NCI-H226 (cell line): Measurements from ENCODE around the gene CDC73.
A peak's percentile ranks its signal among the peaks of the same experiment; 100 is the strongest.
"Not testable (repeated sequence)": the region's sequence is repeated elsewhere in the genome, so short reads cannot be mapped to it uniquely, and the experiment has no call there.

Experiments
- DNase-seq: peaks from one replicate; pipeline ENCODE4 v3.0.0-alpha.2; 2015

CDC73 gene

GRCh38 chr1:193114485-193115095, 7.2 kb upstream of the CDC73 start:
- DNase-seq = no peak

DNA sequence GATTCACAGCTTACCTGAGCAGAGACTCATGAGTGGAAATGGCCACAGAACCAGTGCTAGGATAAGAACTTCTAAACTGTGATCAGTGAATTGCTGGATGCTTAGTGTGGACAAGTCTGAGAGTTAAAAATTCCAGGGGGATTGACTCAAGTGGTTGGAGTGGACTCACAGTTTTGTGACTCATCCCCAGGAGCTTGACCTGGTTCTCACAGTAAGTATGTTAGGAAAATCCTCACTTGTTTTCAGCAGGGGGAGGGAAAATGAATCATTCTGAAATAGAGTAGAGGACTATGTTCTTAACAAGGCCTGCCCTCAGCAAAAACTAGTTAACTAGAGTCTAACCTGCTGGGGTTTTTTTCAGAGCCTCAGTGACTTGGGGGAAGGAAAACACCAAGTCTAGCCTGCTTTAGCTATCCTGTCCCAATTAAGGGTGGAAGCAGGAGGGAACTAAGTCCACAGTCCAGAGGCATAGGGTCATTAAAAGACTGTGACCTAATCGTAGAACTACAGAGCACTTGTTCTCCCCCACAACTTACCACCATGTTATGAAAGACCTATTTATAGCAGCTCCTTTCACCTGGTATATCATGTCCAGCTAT, 6.1 kb upstream of the CDC73 start:
- DNase-seq = peak; percentile 98

- not testable (repeated sequence) for DNase-seq
These were observed 4.7 kb upstream of the CDC73 start for GRCh38 chr1:193117167-193117566.

DNA sequence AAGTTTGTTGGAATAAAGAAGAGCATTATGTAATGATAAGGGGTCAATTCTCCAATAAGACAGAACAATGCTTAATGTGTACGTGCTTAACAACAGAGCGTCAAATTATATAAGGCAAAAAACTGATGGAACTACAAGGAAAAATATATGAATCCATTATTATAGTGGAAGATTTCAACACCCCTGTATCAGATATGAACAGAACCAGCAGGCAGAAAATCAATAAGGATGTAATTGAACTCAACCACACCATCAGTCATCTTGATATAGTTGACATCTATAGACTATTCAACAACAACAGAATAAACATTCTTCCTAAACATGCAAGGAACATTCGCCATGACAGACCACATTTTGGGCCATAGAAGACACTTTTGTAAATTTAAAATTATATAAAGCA, 3.6 kb upstream of the CDC73 start:
- DNase-seq = no peak

DNA sequence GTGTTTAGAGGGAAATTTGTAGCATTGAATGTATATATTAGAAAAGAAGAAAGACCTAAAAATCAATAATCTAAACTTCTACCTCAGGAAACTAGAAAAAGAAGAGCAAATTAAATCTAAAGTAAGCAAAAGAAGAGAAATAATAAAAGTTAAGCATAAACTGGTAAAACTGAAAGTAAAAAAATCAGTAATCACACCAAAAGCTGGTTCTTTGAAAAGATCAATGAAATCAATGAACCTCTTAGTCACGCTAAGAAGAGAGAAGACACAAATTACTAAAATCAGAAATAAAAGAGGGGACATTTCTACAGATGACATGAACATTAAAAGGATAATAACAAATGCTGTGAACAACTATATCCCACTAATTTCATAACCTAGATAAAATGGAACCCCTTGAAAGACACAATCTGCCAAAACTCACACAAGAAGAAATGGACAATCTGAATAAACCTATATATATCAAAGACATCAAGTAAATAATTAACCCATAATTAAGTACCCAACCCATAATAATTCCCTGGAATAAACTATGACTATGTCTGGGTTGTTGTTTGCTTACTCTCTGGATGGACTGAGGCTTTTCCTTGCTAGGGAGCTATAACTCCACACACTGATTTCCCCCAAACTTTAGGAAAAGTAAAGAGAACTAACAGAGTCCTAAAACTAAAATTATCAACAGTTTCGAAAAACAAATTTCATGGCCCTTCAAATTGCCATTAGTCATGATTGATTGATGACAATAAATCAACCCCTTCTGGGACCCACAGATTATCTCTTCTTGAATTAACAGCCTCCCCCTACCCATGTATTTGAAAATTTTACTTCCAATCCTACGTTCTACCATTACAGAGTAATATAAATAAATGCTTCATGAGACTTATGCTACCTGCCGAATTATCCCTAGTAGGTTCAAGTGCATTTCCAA, 2.8 kb upstream of the CDC73 start:
- DNase-seq = no peak

DNA sequence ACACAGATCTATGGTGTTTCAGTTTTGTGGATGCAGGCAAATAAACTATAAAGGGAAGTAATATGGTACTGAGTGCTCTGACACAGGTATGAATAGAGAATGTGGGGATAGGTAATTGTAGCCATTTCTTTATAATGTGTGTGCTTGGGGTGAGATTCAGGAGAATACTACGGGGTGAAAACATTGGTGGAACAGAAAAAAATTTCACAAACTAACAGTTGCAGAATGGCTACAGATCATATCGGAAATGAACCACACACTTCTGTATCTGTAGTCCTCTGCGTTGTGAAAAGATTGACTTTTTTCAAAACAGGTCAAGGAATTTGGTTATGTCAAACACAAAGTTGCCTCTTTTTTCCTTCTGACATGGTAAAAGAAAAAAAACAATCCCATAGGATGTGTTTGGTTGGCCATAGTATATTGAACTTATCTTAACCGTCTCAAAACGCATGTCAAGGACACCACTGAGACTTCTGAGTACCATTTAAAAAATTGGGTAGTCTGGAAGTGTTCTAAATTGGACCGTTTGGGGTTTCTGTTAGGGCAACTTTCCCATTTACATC, 1.1 kb upstream of the CDC73 start:
- no peak for DNase-seq

DNA sequence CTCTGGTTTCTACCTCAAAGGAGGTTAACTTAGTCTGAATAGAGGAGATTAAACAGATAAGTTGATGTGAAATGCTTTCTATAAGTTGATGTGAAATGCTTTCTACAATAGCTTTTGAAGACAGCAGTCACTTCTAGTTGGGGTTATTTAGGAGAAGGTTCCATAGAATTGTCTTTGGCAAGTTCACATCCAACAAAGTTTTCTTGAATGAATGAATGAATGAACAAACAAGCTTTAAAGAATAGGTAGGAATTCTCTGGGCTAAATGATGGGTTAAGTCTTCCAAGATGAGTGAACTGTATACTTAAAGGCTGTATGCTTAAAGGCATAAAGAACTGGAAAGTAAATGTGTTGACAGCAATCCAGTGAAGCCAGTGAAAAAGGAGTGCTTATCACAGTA, 1.9 kb downstream of the CDC73 start:
- DNase-seq = no peak

DNA sequence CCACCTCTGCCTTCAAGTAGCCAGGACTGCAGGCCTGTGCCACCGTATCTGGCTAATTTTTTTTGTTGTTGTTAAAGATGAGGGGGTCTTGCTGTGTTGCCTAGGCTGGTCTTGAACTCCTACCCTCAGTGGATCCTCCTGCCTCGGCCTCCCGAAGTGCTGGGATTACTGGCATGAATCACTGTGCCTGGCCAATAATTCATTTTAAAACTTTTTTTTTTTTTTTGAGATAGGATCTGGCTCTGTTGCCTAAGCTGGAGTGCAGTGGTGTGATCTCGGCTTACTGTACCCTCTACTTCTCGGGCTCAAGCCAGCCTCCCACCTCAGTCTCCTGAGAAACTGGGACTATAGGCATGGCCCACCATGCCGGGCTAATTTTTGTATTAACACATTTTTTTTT, 3.5 kb downstream of the CDC73 start:
- no peak for DNase-seq

DNA sequence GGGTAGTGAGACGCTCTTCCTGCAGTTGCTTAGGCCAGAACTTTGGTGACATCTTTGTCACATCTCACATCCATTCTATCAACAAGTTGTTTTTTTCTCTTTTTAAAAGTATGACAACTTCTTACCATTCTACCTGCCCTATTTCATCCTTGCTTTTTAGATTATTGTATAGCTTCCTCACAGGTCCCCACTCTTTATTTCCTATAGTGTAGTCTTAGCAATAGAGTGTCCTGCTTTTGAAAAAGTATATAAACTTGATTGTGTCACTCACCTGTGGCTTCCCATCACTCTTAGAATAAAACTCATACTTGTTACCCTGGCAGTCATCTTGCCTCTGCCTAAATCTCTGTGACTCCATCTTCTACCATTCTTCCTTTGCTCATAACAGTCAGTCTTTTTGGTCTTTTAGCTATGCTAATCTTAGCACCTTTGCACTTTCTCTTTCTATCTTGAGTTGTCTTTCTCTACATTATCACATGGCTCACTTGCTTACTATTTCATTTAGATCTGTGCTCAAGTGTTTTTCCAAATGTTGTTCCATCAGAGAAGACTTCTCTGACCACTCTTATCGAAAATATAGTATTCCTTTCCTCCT, 9.5 kb downstream of the CDC73 start:
- DNase-seq = no peak

DNA sequence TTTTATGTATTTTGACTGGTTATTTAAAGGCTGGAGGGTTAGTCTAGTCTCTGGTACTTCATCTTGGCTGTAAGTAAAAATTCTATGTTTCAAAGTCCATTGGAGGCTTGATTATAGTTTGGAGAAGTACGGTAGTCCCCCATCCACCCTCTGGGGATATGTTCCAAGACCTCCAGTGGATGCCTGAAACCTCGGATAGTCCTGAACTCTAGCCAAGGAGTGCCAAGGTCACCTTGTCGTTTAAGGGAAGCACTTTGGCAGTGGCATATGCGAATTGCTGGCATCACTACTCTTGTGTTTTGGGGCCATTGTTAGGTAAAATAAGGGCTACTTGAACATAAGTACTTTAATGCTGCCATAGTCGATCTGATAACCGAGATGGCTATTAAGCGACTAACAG, 18.4 kb downstream of the CDC73 start:
- DNase-seq = no peak

GRCh38 chr1:193141804-193142203, 20.0 kb downstream of the CDC73 start:
- DNase-seq = no peak

- no peak for DNase-seq
These were observed 20.6 kb downstream of the CDC73 start for GRCh38 chr1:193142409-193142808.

GRCh38 chr1:193143285-193143684, 21.5 kb downstream of the CDC73 start:
- DNase-seq = no peak

DNA sequence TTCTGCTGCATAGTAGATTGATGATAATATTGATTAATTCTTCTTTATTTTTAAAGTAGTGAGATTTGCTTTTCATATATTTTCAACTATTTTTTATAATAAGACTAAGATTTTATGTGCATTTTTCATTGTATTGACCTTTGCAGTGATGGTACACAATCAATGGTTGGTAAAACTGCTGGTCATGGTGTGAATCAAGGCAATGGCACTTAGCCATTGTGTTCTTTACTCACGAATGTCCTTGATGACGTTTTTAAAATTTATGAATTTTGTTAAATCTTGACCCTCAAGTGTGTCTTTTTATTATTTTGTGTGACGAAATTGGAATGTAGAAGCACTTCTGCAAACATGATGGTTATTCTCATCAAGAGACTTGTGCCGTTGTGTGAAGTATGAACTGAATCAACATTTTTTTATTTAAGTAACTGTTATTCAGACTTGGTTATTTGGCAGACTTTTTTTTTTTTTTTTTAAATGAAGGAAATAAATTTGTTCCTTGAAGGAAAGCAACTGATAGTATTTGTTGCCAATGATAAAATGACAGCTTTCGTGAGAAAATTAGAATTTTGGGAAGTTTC, 22.6 kb downstream of the CDC73 start:
- DNase-seq = no peak

GRCh38 chr1:193144999-193145398, 23.2 kb downstream of the CDC73 start:
- DNase-seq = no peak

DNA sequence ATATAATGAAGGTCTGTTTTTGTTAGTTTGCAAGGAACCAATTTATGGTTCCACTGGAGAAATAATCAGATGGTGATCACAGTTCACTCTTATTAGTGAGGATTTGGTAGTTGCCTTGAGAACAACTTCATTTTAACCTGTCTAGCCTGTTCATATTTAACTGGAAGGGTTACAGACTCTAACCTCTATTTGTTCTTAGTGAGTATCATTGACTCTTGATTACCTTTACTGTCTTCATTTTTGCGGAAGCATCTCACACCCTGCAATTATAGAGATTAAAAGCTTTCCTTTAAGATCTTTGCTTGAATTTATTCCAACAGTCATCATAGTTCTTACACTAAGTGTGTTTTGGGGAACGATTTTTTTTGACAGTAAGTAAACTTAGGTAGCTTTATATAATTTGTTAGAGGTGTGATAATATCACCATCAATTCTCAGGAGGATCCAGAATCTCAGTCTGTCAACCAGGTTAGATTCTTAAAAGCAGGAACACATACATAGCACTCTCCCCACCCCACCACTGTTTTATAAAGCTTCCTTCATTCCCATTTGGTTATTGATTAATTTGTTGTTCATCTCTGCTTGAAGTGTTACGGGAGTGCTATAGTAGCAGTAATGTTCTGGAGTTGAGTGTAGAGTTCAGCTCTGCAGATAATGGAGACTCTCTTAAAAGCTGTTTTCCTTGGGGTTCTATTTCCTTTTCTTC, 34.4 kb downstream of the CDC73 start:
- no peak for DNase-seq

DNA sequence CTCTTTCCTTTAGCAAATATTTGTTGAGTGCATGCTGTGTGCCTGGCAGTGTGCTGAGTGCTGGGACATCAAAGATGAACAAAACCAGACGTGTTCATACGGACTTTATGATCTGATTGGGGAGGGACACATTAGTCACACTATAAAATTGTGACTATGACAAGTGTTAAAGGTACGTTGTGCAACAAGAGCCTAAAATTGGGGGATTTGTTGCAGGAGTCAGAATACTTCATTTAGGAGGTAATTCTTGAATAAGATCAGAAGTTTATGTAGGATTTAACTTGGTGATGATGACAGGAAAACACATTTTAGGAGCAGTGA, 35.0 kb downstream of the CDC73 start:
- no peak for DNase-seq

DNA sequence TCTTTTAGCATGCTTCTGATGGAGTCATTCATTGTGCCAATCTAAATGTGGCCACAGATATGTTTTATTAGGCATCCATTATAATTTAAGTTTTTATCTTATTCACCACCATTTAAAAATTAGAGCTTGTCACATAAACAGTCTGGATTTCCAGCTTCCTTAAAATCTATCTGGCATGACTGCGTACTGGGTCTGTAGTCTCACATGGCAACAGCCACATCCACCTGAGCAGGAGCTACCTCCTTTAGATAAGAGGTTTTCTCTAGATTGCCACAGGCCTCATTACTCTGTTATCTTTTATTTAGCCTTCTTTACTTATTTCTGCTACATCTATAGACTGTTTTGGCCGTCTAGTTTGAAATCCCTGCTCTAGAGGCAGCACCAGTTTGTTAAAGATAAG, 35.5 kb downstream of the CDC73 start:
- DNase-seq = no peak

DNA sequence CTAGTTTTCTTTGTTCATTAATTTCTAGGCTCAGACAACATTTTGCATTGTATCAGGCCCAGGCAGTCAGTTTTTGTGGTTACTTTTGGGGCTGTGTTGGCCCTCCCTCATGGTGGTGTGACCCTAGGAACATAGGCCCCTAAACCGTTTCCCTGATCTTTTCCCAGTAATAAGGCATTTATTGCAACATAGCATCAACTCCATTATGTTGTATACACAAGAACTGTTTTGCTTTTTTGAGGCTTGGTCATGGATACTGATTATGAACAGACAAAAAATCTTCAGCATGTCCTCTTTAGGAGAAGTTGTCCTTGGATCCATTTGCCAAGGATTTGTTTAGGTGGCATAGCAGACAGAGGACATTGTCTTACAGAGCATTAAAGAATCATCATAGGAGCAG, 54.3 kb downstream of the CDC73 start:
- no peak for DNase-seq

DNA sequence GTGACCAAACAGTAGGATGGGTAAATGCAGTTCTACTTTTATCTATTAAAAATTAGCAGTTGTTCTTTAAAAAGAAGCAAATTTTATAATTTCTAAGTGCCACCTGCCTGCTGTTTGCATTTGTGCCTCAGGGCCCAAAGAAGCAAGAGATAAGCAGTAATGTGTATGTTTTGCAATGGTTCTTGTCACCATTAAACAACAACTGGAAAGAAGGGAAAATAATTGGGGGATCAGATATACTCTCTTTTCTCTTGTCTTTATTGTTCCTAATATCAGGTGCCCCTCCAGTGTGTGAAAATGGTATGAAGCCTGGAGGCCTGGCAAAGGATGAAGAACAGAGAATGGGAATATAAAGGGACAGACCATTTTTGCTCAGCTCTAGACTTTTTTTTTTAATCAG, 55.0 kb downstream of the CDC73 start:
- no peak for DNase-seq

DNA sequence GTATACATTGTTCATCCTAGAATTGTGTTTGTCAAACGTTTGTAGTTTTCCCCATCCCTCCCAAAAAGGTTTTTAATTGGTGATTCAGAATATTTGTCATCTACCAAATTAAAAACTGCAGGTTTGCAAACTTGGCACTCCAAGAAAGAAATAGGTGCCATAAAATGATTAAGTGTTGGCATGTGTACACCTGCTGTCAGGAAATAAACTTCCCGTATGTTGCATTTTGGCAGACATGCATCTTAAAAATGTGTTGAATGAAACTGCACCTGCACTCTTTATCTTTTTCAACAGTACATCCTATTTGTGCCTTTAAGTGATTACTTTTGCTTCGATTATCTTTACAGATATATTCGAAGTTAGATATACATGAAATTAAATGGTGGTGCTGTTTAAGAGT, 57.3 kb downstream of the CDC73 start:
- DNase-seq = no peak

DNA sequence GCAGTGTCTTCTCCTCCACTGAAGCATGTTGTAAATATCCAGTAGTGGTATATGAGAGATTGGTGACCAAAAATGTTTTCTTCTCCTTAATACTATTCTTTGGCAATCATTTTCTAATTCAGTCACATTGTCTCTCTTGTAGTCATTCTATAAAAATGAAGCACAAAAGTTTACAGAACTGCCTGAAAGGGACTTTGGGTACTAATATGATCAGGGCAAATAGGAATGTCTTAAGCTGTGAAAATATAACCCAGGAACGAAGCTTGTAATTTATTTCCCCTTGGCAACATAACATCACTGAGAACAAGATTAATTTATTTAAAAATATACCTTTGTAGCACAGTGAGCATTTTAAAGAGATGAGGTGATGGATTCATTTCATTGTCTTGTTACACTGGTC, 59.7 kb downstream of the CDC73 start:
- DNase-seq = no peak

- DNase-seq = no peak
These were observed 60.2 kb downstream of the CDC73 start for GRCh38 chr1:193181985-193182384.
